Thyroid gland (tissue), 4 donors: ENCODE measurements around the gene CDAN1. TPM values are rescaled to one million over a fixed set of nuclear protein-coding genes. Genes with fewer than 3 reads are reported as not detected.

Source experiments
- DNase-seq, 2 donors: peaks; one replicate each; pipeline ENCODE4 v3.0.0-alpha.2; 2019
- H3K27ac ChIP-seq, 3 donors: fragments of 200-600 bp; sonication (generic); 1 replicate in 2 of 3; 2 replicates in 1 of 3; pipeline ENCODE4 v1.5.1; 2016 to 2019; ENCODE audit warnings: mild to moderate bottlenecking in 1 of 3, moderate library complexity in 1 of 3
- H3K27me3 ChIP-seq: fragments of 200-600 bp; sonication (generic); one replicate; pipeline ENCODE4 v1.5.1; 2019
- H3K36me3 ChIP-seq, 2 donors: fragments of 200-600 bp; sonication (generic); one replicate each; pipeline ENCODE4 v1.5.1; 2016 to 2019
- H3K4me1 ChIP-seq, 2 donors: fragments of 200-600 bp; sonication (generic); one replicate each; pipeline ENCODE4 v1.5.1; 2017 to 2019
- H3K4me3 ChIP-seq, 3 donors: fragments of 200-600 bp; sonication (generic); replicated peaks in 1 of 3; 1 replicate in 2 of 3; 2 replicates in 1 of 3; pipeline ENCODE4 v1.5.1; 2016; ENCODE audit warnings: mild to moderate bottlenecking in 1 of 3
- H3K9me3 ChIP-seq: fragments of 200-600 bp; sonication (generic); one replicate; pipeline ENCODE4 v1.5.1; 2017
- CTCF ChIP-seq, 6 experiments: fragments of 200-600 bp in 3 of 6; fragments of 450-650 bp in 3 of 6; sonication (generic) in 3 of 6; IDR thresholded peaks; one replicate each; pipeline ENCODE4 v1.5.1; 2016 to 2019; ENCODE audit warnings: antibody characterized with exemption in 6 of 6, mild to moderate bottlenecking in 2 of 6, inconsistent platforms in 1 of 6, moderate library complexity in 1 of 6
- POLR2A ChIP-seq, 2 donors: fragments of 450-650 bp; IDR thresholded peaks; one replicate each; pipeline ENCODE4 v1.6.1; 2017; ENCODE audit warnings: antibody characterized with exemption in 2 of 2, mild to moderate bottlenecking in 2 of 2, moderate library complexity in 1 of 2
- WGBS, 2 donors: methylation state at CpG; one replicate each; pipeline ENCODE4 v1.1.5; 2017; 5-methylcytosine and 5-hydroxymethylcytosine counted together
- intact Hi-C: fragments of 100-400 bp; cut with DNase I; formaldehyde crosslinking; loops from one replicate; pipeline ENCODE4 v1.15.1; 2023
- total RNA-seq, 4 donors: library from RNA; depleted of rRNA; stranded (reverse); fragments of >200 nt; gene quantifications; one replicate each; pipeline ENCODE4 v1.2.3, GENCODE V29; 2016

Gene CDAN1
- total RNA-seq, 4 donors from 2014 or later, result 9.4 to 15.9 (median 12.6) TPM

GRCh38 chr15:42750306-42750705 is 13.4 kb upstream of the CDAN1 start:
- H3K36me3 ChIP-seq, result peaks cover 0 to 4% of the 10 kb centered on the region in 2 donors
- DNase-seq, result no peak
- H3K4me3 ChIP-seq, result no peak overlapping the region
- no peaks in the 10 kb centered on the region for H3K27me3 ChIP-seq
- no peaks in the 10 kb centered on the region for H3K4me1 ChIP-seq
- no peak for TF ChIP-seq CTCF (IDR thresholded peaks at IDR 0.05)
- TF ChIP-seq POLR2A (IDR thresholded peaks at IDR 0.05), result no peak
- H3K9me3 ChIP-seq, result no peaks in the 10 kb centered on the region
- 95 to 99% methylated on average over 2 of the region's 2 CpGs for WGBS, 2 donors
- intact Hi-C loops, result no loop called here
- no peak overlapping the region for H3K27ac ChIP-seq

GRCh38 chr15:42749266-42749665 is 12.3 kb upstream of the CDAN1 start:
- peaks cover 0 to 4% of the 10 kb centered on the region in 2 donors for H3K36me3 ChIP-seq
- intact Hi-C loops, result no loop called here
- no peak overlapping the region for H3K4me3 ChIP-seq
- no peaks in the 10 kb centered on the region for H3K9me3 ChIP-seq
- TF ChIP-seq CTCF (IDR thresholded peaks at IDR 0.05) (no peak), POLR2A (IDR thresholded peaks at IDR 0.05) (no peak)
- H3K27me3 ChIP-seq, result no peaks in the 10 kb centered on the region
- H3K4me1 ChIP-seq, result no peaks in the 10 kb centered on the region
- DNase-seq, result no peak
- 100% methylated on average over 1 of the region's 1 CpG for WGBS, 2 donors
- H3K27ac ChIP-seq, result no peak overlapping the region

GRCh38 chr15:42744195-42744594 is 7.3 kb upstream of the CDAN1 start:
- Histone ChIP-seq H3K36me3 (peaks cover 0 to 4% of the 10 kb centered on the region in 2 donors), H3K4me1 (no peaks in the 10 kb centered on the region), H3K27me3 (no peaks in the 10 kb centered on the region), H3K27ac (no peak overlapping the region), H3K9me3 (no peaks in the 10 kb centered on the region), H3K4me3 (no peak overlapping the region)
- TF ChIP-seq CTCF (IDR thresholded peaks at IDR 0.05), result no peak
- no peak for TF ChIP-seq POLR2A (IDR thresholded peaks at IDR 0.05)
- no peak for DNase-seq
- intact Hi-C loops, result no loop called here
- 96 to 98% methylated on average over 1 of the region's 1 CpG for WGBS, 2 donors

- intact Hi-C loops, result no loop called here
- DNase-seq, result no peak
- Histone ChIP-seq H3K27me3 (no peaks in the 10 kb centered on the region), H3K4me1 (peaks cover 6 to 7% of the 10 kb centered on the region in 2 donors), H3K4me3 (no peak overlapping the region), H3K36me3 (peaks cover 0 to 4% of the 10 kb centered on the region in 2 donors), H3K9me3 (no peaks in the 10 kb centered on the region), H3K27ac (no peak overlapping the region)
- 90 to 92% methylated on average over 4 of the region's 4 CpGs for WGBS, 2 donors
- TF ChIP-seq POLR2A (IDR thresholded peaks at IDR 0.05) (no peak), CTCF (IDR thresholded peaks at IDR 0.05) (no peak)
These were observed 5.2 kb upstream of the CDAN1 start for GRCh38 chr15:42742149-42742548.

GRCh38 chr15:42741710-42742109 is 4.8 kb upstream of the CDAN1 start:
- intact Hi-C loops, result no loop called here
- WGBS, 2 donors, result 85 to 87% methylated on average over 2 of the region's 2 CpGs
- no peak overlapping the region for H3K27ac ChIP-seq

More at GRCh38 chr15:42741710-42742109, 4.8 kb upstream of the CDAN1 start:
- Histone ChIP-seq H3K36me3 (peaks cover 0 to 4% of the 10 kb centered on the region in 2 donors), H3K4me3 (no peak overlapping the region), H3K9me3 (no peaks in the 10 kb centered on the region), H3K27me3 (no peaks in the 10 kb centered on the region), H3K4me1 (peaks cover 6 to 7% of the 10 kb centered on the region in 2 donors)
- DNase-seq, result no peak
- TF ChIP-seq POLR2A (IDR thresholded peaks at IDR 0.05) (no peak), CTCF (IDR thresholded peaks at IDR 0.05) (no peak)
